ENCODE data around the gene NR2C1.

NR2C1 gene

DNA sequence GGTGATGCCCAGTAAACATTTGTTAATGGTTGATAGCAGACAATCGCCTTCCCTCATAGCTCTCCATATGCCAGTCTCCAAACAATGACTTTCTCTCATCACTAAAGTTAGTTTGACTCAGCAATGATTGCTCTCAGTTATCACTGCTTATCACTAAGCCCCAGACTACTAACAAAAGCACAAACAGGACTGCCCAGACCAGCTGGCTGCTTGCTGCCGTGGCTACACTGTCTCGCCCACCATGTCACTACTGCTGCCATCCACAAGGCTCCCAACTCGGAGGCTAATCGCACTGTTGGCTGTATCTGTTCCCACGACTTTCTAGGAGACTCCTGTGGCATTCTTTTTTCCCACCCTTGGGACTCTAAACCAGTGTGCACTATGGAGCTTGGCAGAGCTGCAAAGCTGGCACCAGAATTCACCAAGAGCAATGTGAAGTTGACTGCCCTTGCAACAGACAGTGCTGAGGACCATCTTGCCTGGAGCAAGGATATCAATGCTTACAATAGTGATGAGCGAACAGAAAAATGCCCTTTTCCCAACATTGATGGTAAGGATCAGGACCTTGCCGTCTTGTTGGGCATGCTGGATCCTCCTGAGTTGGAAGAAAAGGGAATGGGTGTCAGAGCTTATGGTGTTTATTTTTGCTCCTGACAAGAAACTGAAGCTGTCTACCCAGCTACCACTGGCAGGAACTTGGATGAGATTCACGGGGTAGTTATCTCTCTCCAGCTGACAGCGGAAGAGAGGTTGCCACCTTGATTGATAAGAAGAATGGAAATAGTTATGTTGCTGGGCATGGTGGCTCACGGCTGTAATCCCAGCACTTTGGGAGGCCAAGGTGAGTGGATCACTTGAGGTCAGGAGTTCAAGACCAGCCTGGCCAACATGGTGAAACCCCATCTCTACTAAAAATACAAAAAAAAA lies 27.1 kb upstream of the NR2C1 start:
- no peak overlapping the region for H2AFZ ChIP-seq (ENCODE audit: low read length)
- no peak overlapping the region for H3K4me2 ChIP-seq (ENCODE audit: low read depth, low read length)
- no peaks in the 10 kb centered on the region for H3K9me3 ChIP-seq (replicated peaks; ENCODE audit: insufficient read depth, low read length)
- TF ChIP-seq, protein P1, sequence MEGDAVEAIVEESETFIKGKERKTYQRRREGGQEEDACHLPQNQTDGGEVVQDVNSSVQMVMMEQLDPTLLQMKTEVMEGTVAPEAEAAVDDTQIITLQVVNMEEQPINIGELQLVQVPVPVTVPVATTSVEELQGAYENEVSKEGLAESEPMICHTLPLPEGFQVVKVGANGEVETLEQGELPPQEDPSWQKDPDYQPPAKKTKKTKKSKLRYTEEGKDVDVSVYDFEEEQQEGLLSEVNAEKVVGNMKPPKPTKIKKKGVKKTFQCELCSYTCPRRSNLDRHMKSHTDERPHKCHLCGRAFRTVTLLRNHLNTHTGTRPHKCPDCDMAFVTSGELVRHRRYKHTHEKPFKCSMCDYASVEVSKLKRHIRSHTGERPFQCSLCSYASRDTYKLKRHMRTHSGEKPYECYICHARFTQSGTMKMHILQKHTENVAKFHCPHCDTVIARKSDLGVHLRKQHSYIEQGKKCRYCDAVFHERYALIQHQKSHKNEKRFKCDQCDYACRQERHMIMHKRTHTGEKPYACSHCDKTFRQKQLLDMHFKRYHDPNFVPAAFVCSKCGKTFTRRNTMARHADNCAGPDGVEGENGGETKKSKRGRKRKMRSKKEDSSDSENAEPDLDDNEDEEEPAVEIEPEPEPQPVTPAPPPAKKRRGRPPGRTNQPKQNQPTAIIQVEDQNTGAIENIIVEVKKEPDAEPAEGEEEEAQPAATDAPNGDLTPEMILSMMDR (IDR thresholded peaks at IDR 0.05; ENCODE audit: low read length), result no peak
- TF ChIP-seq EZH2 (optimal IDR thresholded peaks at IDR 0.05; ENCODE audit: low read depth, low read length) (no peak), EZH2phosphoT487 (IDR thresholded peaks at IDR 0.05; ENCODE audit: low read length) (no peak)
- H3K27me3 ChIP-seq (replicated peaks; ENCODE audit: insufficient read depth, low read length), result no peaks in the 10 kb centered on the region
- H4K20me1 ChIP-seq (ENCODE audit: insufficient read depth, low read length), result no peaks in the 10 kb centered on the region
- H3K9ac ChIP-seq (ENCODE audit: low read length), result no peak overlapping the region
- H3K9me2 ChIP-seq (replicated peaks; ENCODE audit: insufficient read depth, low read length), result no peaks in the 10 kb centered on the region
- H3K4me1 ChIP-seq (ENCODE audit: low read length), result no peaks in the 10 kb centered on the region
- no peaks in the 10 kb centered on the region for H3K79me2 ChIP-seq (ENCODE audit: low read length)
- H3K4me3 ChIP-seq (ENCODE audit: low read length), result no peak overlapping the region
- no peaks in the 10 kb centered on the region for H3K36me3 ChIP-seq (replicated peaks; ENCODE audit: insufficient read depth, low read length)
- DNase-seq, result no peak
- H3F3A ChIP-seq (ENCODE audit: insufficient read depth, low read length), result no peaks in the 10 kb centered on the region
- no peak overlapping the region for H3K27ac ChIP-seq (ENCODE audit: low read length)

DNA sequence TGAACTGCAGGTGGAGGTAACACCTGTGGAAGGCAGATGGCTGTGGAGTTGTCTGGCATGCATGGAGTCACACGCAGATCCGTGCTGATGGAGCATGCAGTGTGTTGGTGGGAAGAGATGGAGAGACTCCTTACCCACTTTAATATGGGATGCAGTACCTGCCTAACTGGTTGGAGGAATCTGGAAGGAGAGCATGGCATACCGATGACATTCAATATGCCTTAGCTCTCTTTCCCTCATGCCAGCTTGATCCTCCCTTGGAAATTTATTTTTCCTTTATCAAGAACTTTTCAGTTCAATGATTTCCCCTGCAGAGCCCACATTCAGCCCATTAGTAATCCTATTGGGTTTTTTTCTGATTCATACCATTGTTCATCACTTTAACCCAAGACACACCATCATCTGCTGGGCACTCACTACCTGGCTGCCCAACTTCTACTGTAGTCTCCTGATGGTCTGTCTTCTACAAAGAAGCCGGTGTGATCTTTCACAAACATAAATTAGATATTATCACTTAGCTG lies 25.9 kb upstream of the NR2C1 start:
- H3K9me3 ChIP-seq (replicated peaks; ENCODE audit: insufficient read depth, low read length), result no peaks in the 10 kb centered on the region
- no peak for TF ChIP-seq EZH2 (optimal IDR thresholded peaks at IDR 0.05; ENCODE audit: low read depth, low read length)
- TF ChIP-seq, protein P1 (IDR thresholded peaks at IDR 0.05; ENCODE audit: low read length), result no peak
- no peak for TF ChIP-seq EZH2phosphoT487 (IDR thresholded peaks at IDR 0.05; ENCODE audit: low read length)
- H3K27ac ChIP-seq (ENCODE audit: low read length), result no peak overlapping the region
- no peak overlapping the region for H3K4me2 ChIP-seq (ENCODE audit: low read depth, low read length)
- no peak overlapping the region for H3K9ac ChIP-seq (ENCODE audit: low read length)
- H3K36me3 ChIP-seq (replicated peaks; ENCODE audit: insufficient read depth, low read length), result no peaks in the 10 kb centered on the region
- DNase-seq, result no peak
- H3K79me2 ChIP-seq (ENCODE audit: low read length), result no peaks in the 10 kb centered on the region
- H3K4me3 ChIP-seq (ENCODE audit: low read length), result no peak overlapping the region
- H3K4me1 ChIP-seq (ENCODE audit: low read length), result no peaks in the 10 kb centered on the region
- no peaks in the 10 kb centered on the region for H4K20me1 ChIP-seq (ENCODE audit: insufficient read depth, low read length)
- H3F3A ChIP-seq (ENCODE audit: insufficient read depth, low read length), result no peaks in the 10 kb centered on the region
- no peaks in the 10 kb centered on the region for H3K27me3 ChIP-seq (replicated peaks; ENCODE audit: insufficient read depth, low read length)
- no peaks in the 10 kb centered on the region for H3K9me2 ChIP-seq (replicated peaks; ENCODE audit: insufficient read depth, low read length)
- H2AFZ ChIP-seq (ENCODE audit: low read length), result no peak overlapping the region

DNA sequence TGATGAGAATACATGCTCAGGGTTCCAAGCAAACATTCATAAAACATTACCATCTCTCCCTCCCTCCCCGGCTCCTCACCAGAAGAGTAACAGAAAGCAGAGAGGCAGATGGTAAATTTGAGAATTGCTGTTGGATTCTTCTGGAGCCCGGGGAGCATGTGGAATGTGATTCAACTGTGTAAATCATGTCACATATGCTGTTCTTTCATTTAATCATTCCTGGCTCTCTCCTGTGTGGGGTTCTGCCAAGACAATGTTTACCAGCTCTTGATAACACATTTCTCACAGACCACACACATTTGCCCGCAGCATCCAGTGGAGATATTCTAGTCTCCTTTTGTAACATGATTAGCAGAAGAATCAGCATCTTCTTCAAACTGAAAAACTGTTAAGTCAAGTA lies 23.4 kb upstream of the NR2C1 start:
- DNase-seq, result no peak
- no peak overlapping the region for H3K4me2 ChIP-seq (ENCODE audit: low read depth, low read length)

More for the DNA sequence above, 23.4 kb upstream of the NR2C1 start:
- Histone ChIP-seq H2AFZ (ENCODE audit: low read length) (no peak overlapping the region), H3F3A (ENCODE audit: insufficient read depth, low read length) (no peaks in the 10 kb centered on the region), H4K20me1 (ENCODE audit: insufficient read depth, low read length) (no peaks in the 10 kb centered on the region), H3K79me2 (ENCODE audit: low read length) (no peaks in the 10 kb centered on the region), H3K9me3 (replicated peaks; ENCODE audit: insufficient read depth, low read length) (no peaks in the 10 kb centered on the region), H3K9ac (ENCODE audit: low read length) (no peak overlapping the region), H3K36me3 (replicated peaks; ENCODE audit: insufficient read depth, low read length) (no peaks in the 10 kb centered on the region), H3K27ac (ENCODE audit: low read length) (no peak overlapping the region), H3K9me2 (replicated peaks; ENCODE audit: insufficient read depth, low read length) (no peaks in the 10 kb centered on the region), H3K4me3 (ENCODE audit: low read length) (no peak overlapping the region), H3K27me3 (replicated peaks; ENCODE audit: insufficient read depth, low read length) (no peaks in the 10 kb centered on the region), H3K4me1 (ENCODE audit: low read length) (no peaks in the 10 kb centered on the region)
- TF ChIP-seq EZH2 (optimal IDR thresholded peaks at IDR 0.05; ENCODE audit: low read depth, low read length), result no peak
- TF ChIP-seq EZH2phosphoT487 (IDR thresholded peaks at IDR 0.05; ENCODE audit: low read length), result no peak
- TF ChIP-seq, protein P1 (IDR thresholded peaks at IDR 0.05; ENCODE audit: low read length), result no peak

Data from MM.1S (cell line).